Measurements from ENCODE around the gene METTL23. TPM values are rescaled to one million over a fixed set of nuclear protein-coding genes. Genes with fewer than 3 reads are reported as not detected.
A peak's percentile ranks its signal among the peaks of the same experiment; 100 is the strongest.

Gene METTL23
- total and polyA plus RNA-seq, 8 donors = 14.4 to 34.1 (median 21.8) TPM

- no peak overlapping the region for H3K4me3 ChIP-seq
- no peak for TF ChIP-seq CTCF (IDR thresholded peaks at IDR 0.05)
- H3K4me1 ChIP-seq = no peaks in the 10 kb centered on the region
- no peaks in the 10 kb centered on the region for H3K27me3 ChIP-seq
- ATAC-seq (peak in 3 of 4 donors; percentile 8 to 14 (median 11)), FAIRE-seq (no peak), DNase-seq (no peak)
- intact Hi-C loops (cut with DNase I) = loop anchor here in 1 of 3 donors (10.0 kb wide), 1 partner anchor 165 kb away; the partner anchor contains the start of gene CYGB
- WGBS, 2 donors = 74 to 76% methylated on average over 8 of the region's 8 CpGs
- no peaks in the 10 kb centered on the region for H3K9me3 ChIP-seq
- H3K27ac ChIP-seq = peak overlapping the region in 2 of 4 donors; percentile 19 to 62
- H3K36me3 ChIP-seq = no peaks in the 10 kb centered on the region
Observed at GRCh38 chr17:76700270-76700616, 26.4 kb upstream of the METTL23 start.

- no peaks in the 10 kb centered on the region for H3K9me3 ChIP-seq
- 61 to 71% methylated on average over 32 to 33 of the region's 33 CpGs for WGBS, 2 donors
- no peaks in the 10 kb centered on the region for H3K27me3 ChIP-seq
- FAIRE-seq (no peak), ATAC-seq (peak; percentile 28 to 69 (median 62)), DNase-seq (peak in 1 of 6 donors; percentile 48)
- intact Hi-C loops (cut with DNase I) = loop anchor here in 1 of 3 donors (10.0 kb wide), 1 partner anchor 166 kb away; the partner anchor contains the start of gene CYGB
- H3K4me3 ChIP-seq = no peak overlapping the region
- no peaks in the 10 kb centered on the region for H3K36me3 ChIP-seq
- no peak for TF ChIP-seq CTCF (IDR thresholded peaks at IDR 0.05)
- no peaks in the 10 kb centered on the region for H3K4me1 ChIP-seq
- H3K27ac ChIP-seq = peak overlapping the region in 3 of 4 donors; percentile 16 to 62 (median 19)
Observed at GRCh38 chr17:76700617-76701470, 25.8 kb upstream of the METTL23 start.

- DNase-seq (no peak), FAIRE-seq (no peak), ATAC-seq (no peak)
- 62 to 66% methylated on average over 11 of the region's 11 CpGs for WGBS, 2 donors
- Histone ChIP-seq H3K27ac (peak overlapping the region in 2 of 4 donors; percentile 16 to 62), H3K36me3 (no peaks in the 10 kb centered on the region), H3K27me3 (no peaks in the 10 kb centered on the region), H3K4me1 (no peaks in the 10 kb centered on the region), H3K4me3 (no peak overlapping the region), H3K9me3 (no peaks in the 10 kb centered on the region)
- intact Hi-C loops (cut with DNase I) = loop anchor here in 1 of 3 donors (10.0 kb wide), 1 partner anchor 167 kb away; the partner anchor contains the start of gene CYGB
- TF ChIP-seq CTCF (IDR thresholded peaks at IDR 0.05) = no peak
Observed at GRCh38 chr17:76701471-76701967, 25.1 kb upstream of the METTL23 start.

- Histone ChIP-seq H3K9me3 (no peaks in the 10 kb centered on the region), H3K4me1 (no peaks in the 10 kb centered on the region), H3K36me3 (no peaks in the 10 kb centered on the region), H3K4me3 (no peak overlapping the region), H3K27ac (no peak overlapping the region), H3K27me3 (no peaks in the 10 kb centered on the region)
- no peak for FAIRE-seq
- intact Hi-C loops (cut with DNase I) = loop anchor here in 1 of 3 donors (10.0 kb wide), 1 partner anchor 167 kb away; the partner anchor contains the start of gene CYGB
- peak in 1 of 6 donors; percentile 2 for DNase-seq
- no peak for ATAC-seq
- no peak for TF ChIP-seq CTCF (IDR thresholded peaks at IDR 0.05)
- WGBS, 2 donors = 60 to 85% methylated on average over 2 of the region's 2 CpGs
Observed at GRCh38 chr17:76702076-76702475, 24.6 kb upstream of the METTL23 start.

Data from pancreas (tissue), 10 donors.